Gastrocnemius medialis (tissue), 4 donors: ENCODE data around the gene MEGF9.

Experiments
- POLR2A ChIP-seq, 2 donors: fragments of 450-650 bp; IDR thresholded peaks; one replicate each; pipeline ENCODE4 v1.6.1; 2017; ENCODE audit warnings: antibody characterized with exemption in 2 of 2, mild to moderate bottlenecking in 2 of 2, moderate library complexity in 2 of 2
- TF ChIP-seq, protein P1 (sequence below), 5 experiments: fragments of 450-650 bp in 3 of 5; fragments of 200-600 bp in 2 of 5; sonication (generic) in 2 of 5; IDR thresholded peaks in 4 of 5; conservative IDR thresholded peaks in 1 of 5; 1 replicate in 4 of 5; 2 replicates in 1 of 5; pipeline ENCODE4 v1.5.1; 2016 to 2019; ENCODE audit warnings: antibody characterized with exemption in 5 of 5, mild to moderate bottlenecking in 3 of 5, moderate library complexity in 3 of 5

DNA sequence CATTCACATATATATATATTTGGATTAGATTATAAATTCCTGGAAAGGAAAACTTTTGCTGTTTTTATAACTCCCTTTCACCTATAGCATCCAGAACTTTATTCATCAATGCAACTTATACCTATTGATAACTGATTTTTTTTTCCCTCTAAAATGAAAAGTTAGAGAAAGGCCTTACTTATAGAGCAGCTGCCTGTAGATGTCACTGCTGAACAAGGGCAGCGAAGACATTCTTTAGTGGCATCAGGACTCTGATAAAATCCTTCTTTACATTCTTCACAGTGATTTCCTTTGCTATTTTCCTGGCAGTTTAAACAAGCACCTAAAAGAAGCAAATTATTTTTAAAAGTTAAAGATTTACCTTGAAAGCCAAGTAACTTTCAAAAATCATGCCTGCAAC, 102.1 kb downstream of the MEGF9 start:
- TF ChIP-seq, protein P1, sequence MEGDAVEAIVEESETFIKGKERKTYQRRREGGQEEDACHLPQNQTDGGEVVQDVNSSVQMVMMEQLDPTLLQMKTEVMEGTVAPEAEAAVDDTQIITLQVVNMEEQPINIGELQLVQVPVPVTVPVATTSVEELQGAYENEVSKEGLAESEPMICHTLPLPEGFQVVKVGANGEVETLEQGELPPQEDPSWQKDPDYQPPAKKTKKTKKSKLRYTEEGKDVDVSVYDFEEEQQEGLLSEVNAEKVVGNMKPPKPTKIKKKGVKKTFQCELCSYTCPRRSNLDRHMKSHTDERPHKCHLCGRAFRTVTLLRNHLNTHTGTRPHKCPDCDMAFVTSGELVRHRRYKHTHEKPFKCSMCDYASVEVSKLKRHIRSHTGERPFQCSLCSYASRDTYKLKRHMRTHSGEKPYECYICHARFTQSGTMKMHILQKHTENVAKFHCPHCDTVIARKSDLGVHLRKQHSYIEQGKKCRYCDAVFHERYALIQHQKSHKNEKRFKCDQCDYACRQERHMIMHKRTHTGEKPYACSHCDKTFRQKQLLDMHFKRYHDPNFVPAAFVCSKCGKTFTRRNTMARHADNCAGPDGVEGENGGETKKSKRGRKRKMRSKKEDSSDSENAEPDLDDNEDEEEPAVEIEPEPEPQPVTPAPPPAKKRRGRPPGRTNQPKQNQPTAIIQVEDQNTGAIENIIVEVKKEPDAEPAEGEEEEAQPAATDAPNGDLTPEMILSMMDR (IDR thresholded peaks at IDR 0.05 in 4 of 5, conservative IDR thresholded peaks at IDR 0.05 in 1 of 5), result no peak
- TF ChIP-seq POLR2A (IDR thresholded peaks at IDR 0.05), result no peak
